Measurements from ENCODE around the gene ZNF594. TPM values are rescaled to one million over a fixed set of nuclear protein-coding genes. Genes with fewer than 3 reads are reported as not detected.

Gene ZNF594
- total RNA-seq, 2 experiments from 2014 or later: 2.2 to 3.1 TPM

DNA sequence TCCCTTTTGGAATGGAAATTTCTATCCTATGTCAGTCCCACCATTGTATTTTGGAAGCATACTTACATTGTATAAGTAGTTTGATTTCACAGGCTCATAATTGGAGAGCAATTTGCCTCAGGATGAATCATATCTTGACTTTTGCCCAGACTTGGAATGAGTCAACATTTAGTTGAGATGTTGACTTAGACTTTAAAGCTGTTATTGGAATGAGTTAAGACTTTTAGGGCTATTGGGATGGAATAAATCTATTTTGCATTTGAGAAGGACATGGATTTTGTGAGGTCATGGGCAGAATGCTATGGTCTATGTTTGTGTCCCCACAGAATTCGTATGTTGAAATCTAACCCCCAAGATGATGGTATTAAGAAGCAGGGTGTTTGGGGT lies 12.2 kb upstream of the ZNF594 start:
- Histone ChIP-seq H3K9me3 (ENCODE audit: control insufficient read depth in 1 of 2, insufficient read depth in 1 of 2, low read length in 2 of 2) (no peaks in the 10 kb centered on the region), H3K4me1 (ENCODE audit: insufficient read depth, low read length) (no peaks in the 10 kb centered on the region), H3K4me3 (ENCODE audit: low read length) (no peak overlapping the region), H3K27me3 (ENCODE audit: control insufficient read depth in 1 of 2, insufficient read depth in 2 of 2, low read length in 2 of 2) (no peaks in the 10 kb centered on the region), H3K36me3 (ENCODE audit: insufficient read depth, low read length) (no peaks in the 10 kb centered on the region), H3K27ac (ENCODE audit: low read depth in 1 of 2, low read length in 2 of 2) (no peak overlapping the region)
- intact Hi-C loops (cut with DNase I, micrococcal nuclease): no loop called here
- Mint-ChIP-seq H3K27me3 (no peaks in the 10 kb centered on the region), H3K9me3 (no peaks in the 10 kb centered on the region), H3K36me3 (ENCODE audit: low read depth) (peaks cover 4% of the 10 kb centered on the region), H3K4me3 (no peak overlapping the region), H3K4me1 (ENCODE audit: low read depth) (no peaks in the 10 kb centered on the region), H3K27ac (no peak overlapping the region)
- ChIA-PET POLR2A (no interaction called here), CTCF (no interaction called here)
- TF ChIP-seq, protein P1, sequence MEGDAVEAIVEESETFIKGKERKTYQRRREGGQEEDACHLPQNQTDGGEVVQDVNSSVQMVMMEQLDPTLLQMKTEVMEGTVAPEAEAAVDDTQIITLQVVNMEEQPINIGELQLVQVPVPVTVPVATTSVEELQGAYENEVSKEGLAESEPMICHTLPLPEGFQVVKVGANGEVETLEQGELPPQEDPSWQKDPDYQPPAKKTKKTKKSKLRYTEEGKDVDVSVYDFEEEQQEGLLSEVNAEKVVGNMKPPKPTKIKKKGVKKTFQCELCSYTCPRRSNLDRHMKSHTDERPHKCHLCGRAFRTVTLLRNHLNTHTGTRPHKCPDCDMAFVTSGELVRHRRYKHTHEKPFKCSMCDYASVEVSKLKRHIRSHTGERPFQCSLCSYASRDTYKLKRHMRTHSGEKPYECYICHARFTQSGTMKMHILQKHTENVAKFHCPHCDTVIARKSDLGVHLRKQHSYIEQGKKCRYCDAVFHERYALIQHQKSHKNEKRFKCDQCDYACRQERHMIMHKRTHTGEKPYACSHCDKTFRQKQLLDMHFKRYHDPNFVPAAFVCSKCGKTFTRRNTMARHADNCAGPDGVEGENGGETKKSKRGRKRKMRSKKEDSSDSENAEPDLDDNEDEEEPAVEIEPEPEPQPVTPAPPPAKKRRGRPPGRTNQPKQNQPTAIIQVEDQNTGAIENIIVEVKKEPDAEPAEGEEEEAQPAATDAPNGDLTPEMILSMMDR (IDR thresholded peaks at IDR 0.05): no peak
- ATAC-seq (ENCODE audit: poor library complexity): no peak
- DNase-seq: no peak

DNA sequence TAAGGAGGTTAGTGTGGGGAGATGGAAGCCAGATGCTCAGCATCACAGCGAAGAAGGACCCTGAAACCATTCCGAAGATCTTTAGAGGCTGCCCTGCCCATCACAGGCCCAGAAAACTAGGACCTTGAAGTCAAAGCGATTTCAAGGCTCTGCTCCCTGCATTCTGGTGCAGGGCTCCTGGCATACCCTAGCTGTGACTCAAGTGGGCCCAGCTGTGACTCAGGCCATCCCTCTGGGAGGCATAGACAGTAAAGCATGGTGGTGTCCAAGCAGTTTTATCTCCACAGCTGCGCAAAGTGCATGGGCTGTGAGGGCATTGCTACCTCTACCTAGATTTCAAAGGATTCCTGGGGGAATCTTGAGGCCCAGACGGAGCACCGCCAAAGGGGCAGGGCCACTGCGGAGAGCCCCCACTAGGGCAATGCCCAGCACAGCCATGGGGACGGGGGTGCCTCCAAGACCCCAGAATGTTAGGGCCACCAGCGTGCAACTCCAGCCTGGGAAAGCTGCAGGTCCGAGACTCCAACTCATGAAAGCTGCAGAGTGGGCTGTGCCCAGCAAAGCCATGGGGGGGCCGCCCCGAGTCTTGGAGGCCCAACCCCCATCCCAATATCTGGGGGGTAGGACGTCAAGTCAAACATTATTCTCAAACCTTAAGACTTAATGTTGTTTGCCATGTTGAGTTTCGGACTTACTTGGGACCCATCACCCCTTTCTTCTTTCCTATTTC lies 11.7 kb upstream of the ZNF594 start:
- Histone ChIP-seq H3K36me3 (ENCODE audit: insufficient read depth, low read length) (no peaks in the 10 kb centered on the region), H3K9me3 (ENCODE audit: control insufficient read depth in 1 of 2, insufficient read depth in 1 of 2, low read length in 2 of 2) (no peaks in the 10 kb centered on the region), H3K4me1 (ENCODE audit: insufficient read depth, low read length) (peaks cover 3% of the 10 kb centered on the region), H3K4me3 (ENCODE audit: low read length) (no peak overlapping the region), H3K27me3 (ENCODE audit: control insufficient read depth in 1 of 2, insufficient read depth in 2 of 2, low read length in 2 of 2) (no peaks in the 10 kb centered on the region), H3K27ac (ENCODE audit: low read depth in 1 of 2, low read length in 2 of 2) (no peak overlapping the region)
- Mint-ChIP-seq H3K27me3 (no peaks in the 10 kb centered on the region), H3K27ac (no peak overlapping the region), H3K4me3 (no peak overlapping the region), H3K36me3 (ENCODE audit: low read depth) (peaks cover 4% of the 10 kb centered on the region), H3K4me1 (ENCODE audit: low read depth) (no peaks in the 10 kb centered on the region), H3K9me3 (no peaks in the 10 kb centered on the region)
- no peak for DNase-seq
- ChIA-PET CTCF (no interaction called here), POLR2A (no interaction called here)
- intact Hi-C loops (cut with DNase I, micrococcal nuclease): no loop called here
- TF ChIP-seq, protein P1 (IDR thresholded peaks at IDR 0.05): no peak
- no peak for ATAC-seq (ENCODE audit: poor library complexity)

DNA sequence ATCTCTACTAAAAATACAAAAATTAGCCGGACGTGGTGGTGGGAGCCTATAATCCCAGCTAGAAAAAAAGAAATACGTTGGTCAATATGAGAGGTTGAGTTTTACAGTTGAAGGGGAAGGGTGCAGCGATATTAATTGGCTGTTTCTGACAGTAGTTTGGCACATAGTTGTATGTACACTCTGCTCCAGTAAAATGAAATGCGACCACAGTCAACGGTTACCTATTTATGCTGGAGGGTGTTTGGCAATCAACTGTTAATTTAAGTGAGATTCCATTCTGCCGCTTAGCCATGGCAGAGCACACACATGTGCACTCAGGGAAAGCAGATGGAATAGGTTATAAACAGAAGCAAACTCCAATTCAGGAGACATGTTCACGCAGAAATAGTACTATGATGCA lies 9.3 kb upstream of the ZNF594 start:
- Mint-ChIP-seq H3K27ac (no peak overlapping the region), H3K4me3 (no peak overlapping the region), H3K9me3 (no peaks in the 10 kb centered on the region), H3K4me1 (ENCODE audit: low read depth) (peaks cover 4% of the 10 kb centered on the region), H3K36me3 (ENCODE audit: low read depth) (peaks cover 4% of the 10 kb centered on the region), H3K27me3 (no peaks in the 10 kb centered on the region)
- no peaks in the 10 kb centered on the region for H3K9me3 ChIP-seq (ENCODE audit: control insufficient read depth in 1 of 2, insufficient read depth in 1 of 2, low read length in 2 of 2)
- no peaks in the 10 kb centered on the region for H3K36me3 ChIP-seq (ENCODE audit: insufficient read depth, low read length)
- TF ChIP-seq, protein P1 (IDR thresholded peaks at IDR 0.05): no peak
- intact Hi-C loops (cut with DNase I, micrococcal nuclease): no loop called here
- no peak for DNase-seq
- no peak for ATAC-seq (ENCODE audit: poor library complexity)
- H3K4me3 ChIP-seq (ENCODE audit: low read length): no peak overlapping the region
- CTCF ChIA-PET: no interaction called here
- H3K27me3 ChIP-seq (ENCODE audit: control insufficient read depth in 1 of 2, insufficient read depth in 2 of 2, low read length in 2 of 2): no peaks in the 10 kb centered on the region
- peaks cover 10% of the 10 kb centered on the region for H3K4me1 ChIP-seq (ENCODE audit: insufficient read depth, low read length)
- POLR2A ChIA-PET: no interaction called here
- H3K27ac ChIP-seq (ENCODE audit: low read depth in 1 of 2, low read length in 2 of 2): no peak overlapping the region
